NT2/D1 (cell line): ENCODE data around the gene FCGR3B.
"Not testable (repeated sequence)": the region's sequence is repeated elsewhere in the genome, so short reads cannot be mapped to it uniquely, and the experiment has no call there.

Experiments
- SUZ12 ChIP-seq: IDR thresholded peaks from 2 replicates; pipeline ENCODE4 v1.6.1; 2011; ENCODE audit not compliant: insufficient read length, insufficient read depth; ENCODE audit errors: extremely low read depth
- YY1 ChIP-seq: IDR thresholded peaks from 2 replicates; pipeline ENCODE4 v1.6.1; 2011; ENCODE audit not compliant: insufficient read length, insufficient read depth

DNA sequence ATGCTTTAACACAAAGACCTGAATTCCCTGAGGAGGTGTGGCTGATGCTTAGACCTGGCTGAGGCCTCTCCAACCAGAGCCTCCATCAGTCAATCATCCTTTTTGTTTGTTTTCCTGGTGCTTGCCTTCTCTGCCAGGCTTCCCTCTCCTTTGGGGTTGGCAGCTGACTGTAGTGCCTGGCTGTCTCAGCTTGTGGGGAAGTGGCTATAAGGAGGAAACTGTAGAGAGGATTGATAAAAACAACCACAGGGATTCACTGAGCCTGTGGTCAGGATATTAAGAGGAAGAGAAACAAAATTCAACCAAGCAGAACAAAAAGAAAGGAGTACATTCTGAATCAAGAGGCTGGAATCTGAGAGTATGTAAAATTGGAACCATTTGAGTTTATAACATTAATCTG is 27.5 kb upstream of the FCGR3B start:
- TF ChIP-seq YY1, SUZ12: not testable (repeated sequence)
